Measurements from ENCODE around the gene HCN2. TPM values are rescaled to one million over a fixed set of nuclear protein-coding genes. Genes with fewer than 3 reads are reported as not detected.

Gene HCN2
- total and polyA plus RNA-seq, 9 of the 15 experiments (the other 6 are each of a cell fraction or from before 2014, with no cell fraction given), result 0.29 to 4.2 (median 0.82) TPM; not detected in 2

- TF ChIP-seq ZBTB33 (CRISPR knock-in tag; IDR thresholded peaks at IDR 0.05) (no peak), E2F5 (CRISPR knock-in tag; IDR thresholded peaks at IDR 0.05) (no peak), ETS1 (conservative IDR thresholded peaks at IDR 0.05; ENCODE audit: control insufficient read depth, low read depth, low read length) (no peak), HIVEP1 (CRISPR knock-in tag; IDR thresholded peaks at IDR 0.05) (no peak), HEY1 (CRISPR knock-in tag; IDR thresholded peaks at IDR 0.05; ENCODE audit: borderline replicate concordance) (no peak), VEZF1 (CRISPR knock-in tag; IDR thresholded peaks at IDR 0.05) (peak; percentile 42), ZNF583 (CRISPR knock-in tag; IDR thresholded peaks at IDR 0.05) (no peak), ZNF668 (CRISPR knock-in tag; IDR thresholded peaks at IDR 0.05) (no peak), SIX5 (IDR thresholded peaks at IDR 0.05; ENCODE audit: borderline replicate concordance in 1 of 2, insufficient read depth in 1 of 2, low read depth in 1 of 2, low read length in 2 of 2) (no peak), KDM2B (CRISPR knock-in tag; IDR thresholded peaks at IDR 0.05) (0 out of 2 replicates have a peak, but pooled peaks have one; percentile 4)
These were observed 18.6 kb upstream of the HCN2 start (continued) for GRCh38 chr19:570937-571565.
